A549 treated with DMSO at 1 μM for 4 hours (cell line): ENCODE data around the gene NPY4R2. TPM values are rescaled to one million over a fixed set of nuclear protein-coding genes. Genes with fewer than 3 reads are reported as not detected.

Experiments used
- total RNA-seq: library from RNA; stranded (reverse); fragments of 200-300 nt; extraction: Qiagen RNA extraction; gene quantifications from 5 replicates; pipeline ENCODE4 v1.2.3, GENCODE V29; 2022; ENCODE audit warnings: low read depth

NPY4R2 gene, protein sequence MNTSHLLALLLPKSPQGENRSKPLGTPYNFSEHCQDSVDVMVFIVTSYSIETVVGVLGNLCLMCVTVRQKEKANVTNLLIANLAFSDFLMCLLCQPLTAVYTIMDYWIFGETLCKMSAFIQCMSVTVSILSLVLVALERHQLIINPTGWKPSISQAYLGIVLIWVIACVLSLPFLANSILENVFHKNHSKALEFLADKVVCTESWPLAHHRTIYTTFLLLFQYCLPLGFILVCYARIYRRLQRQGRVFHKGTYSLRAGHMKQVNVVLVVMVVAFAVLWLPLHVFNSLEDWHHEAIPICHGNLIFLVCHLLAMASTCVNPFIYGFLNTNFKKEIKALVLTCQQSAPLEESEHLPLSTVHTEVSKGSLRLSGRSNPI
- 16.0 to 32.4 TPM (median 27.0 TPM) in 5 replicates for total RNA-seq

DNA sequence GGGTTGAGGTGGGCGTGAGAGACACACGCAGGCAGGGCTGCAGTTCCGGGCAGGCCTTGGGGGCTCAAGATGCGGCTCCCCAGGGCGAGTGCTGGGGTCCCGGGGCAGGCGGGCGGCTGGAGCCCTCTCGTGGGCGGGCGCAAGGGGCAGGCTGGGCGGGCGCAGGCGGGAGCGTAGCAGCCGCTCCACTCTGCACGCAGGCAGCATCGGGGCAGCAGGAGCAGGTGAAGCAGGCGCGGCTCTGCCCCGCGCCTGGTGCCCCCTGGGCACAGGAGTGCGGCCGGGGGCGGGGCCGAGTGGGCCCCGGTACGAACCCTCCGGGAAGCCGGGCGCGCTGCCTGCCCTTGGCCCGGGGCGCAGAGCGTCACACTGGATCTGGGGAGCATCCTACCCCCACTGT, at the start of gene NPY4R2:
Gene NPY4R2, plus strand, starts transcription at position 188 of the 400 bp plus-strand sequence. CDS start 3,326 bp downstream, outside the sequence.

Other genes starting within 250 kb of the NPY4R2 start
- 2.6 to 4.3 TPM (median 3.1 TPM) in 5 replicates for gene SYT15B, start 155.1 kb upstream of the NPY4R2 start, total RNA-seq
- gene FAM25C, start 81.1 kb downstream of the NPY4R2 start, total RNA-seq = 0.99 to 2.1 TPM (median 2.0 TPM) in 5 replicates